Measurements from ENCODE around the gene KXD1. TPM values are rescaled to one million over a fixed set of nuclear protein-coding genes. Genes with fewer than 3 reads are reported as not detected.

KXD1 gene
- polyA plus RNA-seq, 1 of the 3 experiments (the other 2 are of a cell fraction): 151 TPM

GRCh38 chr19:18517606-18518005, 40.1 kb upstream of the KXD1 start:
- H3K4me2 ChIP-seq: no peak overlapping the region
- peaks cover 4 to 15% of the 10 kb centered on the region in 2 experiments; a peak in 1 of 4 replicates for H3K4me1 ChIP-seq (ENCODE audit: control insufficient read depth in 1 of 2, insufficient read depth in 2 of 2, low read depth in 1 of 2, low read length in 1 of 2)
- peaks cover 74% of the 10 kb centered on the region for H4K20me1 ChIP-seq (ENCODE audit: insufficient read depth)
- H3K4me3 ChIP-seq (ENCODE audit: low read depth in 2 of 2, low read length in 1 of 2): no peak overlapping the region
- H2AFZ ChIP-seq (ENCODE audit: low read depth): no peak overlapping the region
- H3K9me3 ChIP-seq: no peaks in the 10 kb centered on the region
- H3K36me3 ChIP-seq (replicated peaks in 1 of 2; ENCODE audit: control insufficient read depth in 1 of 2, insufficient read depth in 2 of 2, low read length in 1 of 2): no peaks in the 10 kb centered on the region
- H3K27me3 ChIP-seq (ENCODE audit: insufficient read depth): no peaks in the 10 kb centered on the region
- CTCF ChIA-PET: interaction anchor here (0.6 to 5.7 kb wide), 3 partner anchors 14 to 186 kb away, joined by 3 to 36 read pairs (median 29); no protein-coding TSS in a partner anchor
- no peak overlapping the region for H3K9ac ChIP-seq
- DNase-seq: no peak
- peaks cover 90% of the 10 kb centered on the region for H3K79me2 ChIP-seq (ENCODE audit: insufficient read depth)
- no peak overlapping the region for H3K27ac ChIP-seq (ENCODE audit: low read depth in 2 of 2, low read length in 1 of 2)
- POLR2A ChIA-PET: no interaction called here
- 90% methylated on average over 4 of the region's 4 CpGs for WGBS (ENCODE audit: low lambda C conversion rate)
- H3F3A ChIP-seq (replicated peaks; ENCODE audit: insufficient read depth): peaks cover 17% of the 10 kb centered on the region
- H3K9me2 ChIP-seq: no peaks in the 10 kb centered on the region
- TF ChIP-seq EZH2phosphoT487 (IDR thresholded peaks at IDR 0.05; ENCODE audit: borderline replicate concordance, low read depth) (no peak), NRF1 (IDR thresholded peaks at IDR 0.05; ENCODE audit: low read depth, low read length) (no peak), RFX5 (IDR thresholded peaks at IDR 0.05; ENCODE audit: low read length) (no peak), MAX (IDR thresholded peaks at IDR 0.05; ENCODE audit: low read depth) (no peak), TCF12 (IDR thresholded peaks at IDR 0.05) (no peak), MEF2A (IDR thresholded peaks at IDR 0.05; ENCODE audit: borderline replicate concordance, low read depth) (no peak), CTCF (IDR thresholded peaks at IDR 0.05) (no peak), SMC3 (IDR thresholded peaks at IDR 0.05; ENCODE audit: low read depth, low read length) (no peak), ELF1 (IDR thresholded peaks at IDR 0.05) (no peak), GABPA (IDR thresholded peaks at IDR 0.05; ENCODE audit: low read depth) (no peak), IRF3 (IDR thresholded peaks at IDR 0.05; ENCODE audit: low read depth, low read length) (no peak), ZBTB33 (IDR thresholded peaks at IDR 0.05; ENCODE audit: borderline replicate concordance, low read depth) (no peak), USF1 (IDR thresholded peaks at IDR 0.05; ENCODE audit: borderline replicate concordance, low read depth) (no peak), REST (IDR thresholded peaks at IDR 0.05; ENCODE audit: low read depth, low read length) (no peak), PBX3 (IDR thresholded peaks at IDR 0.05) (no peak), FOXM1 (IDR thresholded peaks at IDR 0.05; ENCODE audit: low read depth) (no peak), FOXJ3 (CRISPR knock-in tag; IDR thresholded peaks at IDR 0.05) (no peak), MXI1 (IDR thresholded peaks at IDR 0.05; ENCODE audit: low read depth, low read length) (no peak), TEAD4 (IDR thresholded peaks at IDR 0.05; ENCODE audit: borderline replicate concordance, insufficient read depth) (no peak), YY1 (IDR thresholded peaks at IDR 0.05; ENCODE audit: low read depth) (no peak)

All from SK-N-SH (cell line).